ENCODE data around the gene FDPS.
A peak's percentile ranks its signal among the peaks of the same experiment; 100 is the strongest.
"Not testable (repeated sequence)": the region's sequence is repeated elsewhere in the genome, so short reads cannot be mapped to it uniquely, and the experiment has no call there.

The FDPS gene

DNA sequence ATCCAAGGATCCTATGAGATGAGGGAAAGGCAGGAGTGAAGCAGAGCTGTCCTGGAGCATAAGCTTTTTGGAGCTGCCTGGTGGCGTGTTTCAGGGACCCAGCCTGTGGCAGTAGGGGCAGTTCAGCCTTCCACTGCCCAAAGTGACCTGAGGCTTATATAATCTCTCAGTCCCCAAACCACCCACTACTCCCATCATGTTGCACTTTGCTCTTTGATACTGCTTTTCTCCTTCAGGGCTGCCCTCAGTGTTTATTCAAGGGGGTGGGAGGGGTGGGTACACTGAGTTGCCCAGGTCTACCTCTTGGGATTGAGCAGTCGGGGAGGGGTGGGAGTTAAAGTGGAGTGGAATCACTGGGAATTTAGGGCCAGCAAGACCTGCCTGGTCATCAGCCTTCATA, 22.1 kb upstream of the FDPS start:
- DNase-seq, result no peak

DNA sequence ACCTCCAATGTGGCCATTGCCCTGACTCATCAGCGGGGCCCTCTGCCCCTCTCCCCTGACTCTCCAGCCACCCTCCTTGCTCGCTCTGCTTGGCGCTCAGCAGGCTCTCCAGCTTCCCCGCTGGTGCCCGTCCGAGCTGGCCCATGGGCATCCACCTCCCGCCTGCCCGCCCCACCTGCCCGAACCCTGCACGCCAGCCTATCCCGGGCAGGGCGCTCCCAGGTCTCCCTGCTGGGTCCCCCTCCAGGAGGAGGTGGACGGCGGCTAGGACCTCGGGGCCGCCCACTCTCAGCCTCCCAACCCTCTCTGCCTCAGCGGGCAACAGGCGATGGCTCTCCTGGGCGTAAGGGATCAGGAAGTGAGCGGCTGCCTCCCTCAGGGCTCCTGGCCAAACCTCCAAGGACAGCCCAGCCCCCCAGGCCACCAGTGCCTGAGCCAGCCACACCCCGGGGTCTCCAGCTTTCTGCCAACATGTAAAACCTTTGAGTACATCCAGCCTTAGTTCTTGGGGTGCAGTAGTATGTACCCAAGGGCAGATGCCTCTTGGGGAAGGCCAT, 20.6 kb upstream of the FDPS start:
- no peak for DNase-seq

- not testable (repeated sequence) for DNase-seq
Observed at GRCh38 chr1:155291006-155291405, 17.7 kb upstream of the FDPS start.

GRCh38 chr1:155293086-155293749, 15.4 kb upstream of the FDPS start:
- DNase-seq, result no peak

DNA sequence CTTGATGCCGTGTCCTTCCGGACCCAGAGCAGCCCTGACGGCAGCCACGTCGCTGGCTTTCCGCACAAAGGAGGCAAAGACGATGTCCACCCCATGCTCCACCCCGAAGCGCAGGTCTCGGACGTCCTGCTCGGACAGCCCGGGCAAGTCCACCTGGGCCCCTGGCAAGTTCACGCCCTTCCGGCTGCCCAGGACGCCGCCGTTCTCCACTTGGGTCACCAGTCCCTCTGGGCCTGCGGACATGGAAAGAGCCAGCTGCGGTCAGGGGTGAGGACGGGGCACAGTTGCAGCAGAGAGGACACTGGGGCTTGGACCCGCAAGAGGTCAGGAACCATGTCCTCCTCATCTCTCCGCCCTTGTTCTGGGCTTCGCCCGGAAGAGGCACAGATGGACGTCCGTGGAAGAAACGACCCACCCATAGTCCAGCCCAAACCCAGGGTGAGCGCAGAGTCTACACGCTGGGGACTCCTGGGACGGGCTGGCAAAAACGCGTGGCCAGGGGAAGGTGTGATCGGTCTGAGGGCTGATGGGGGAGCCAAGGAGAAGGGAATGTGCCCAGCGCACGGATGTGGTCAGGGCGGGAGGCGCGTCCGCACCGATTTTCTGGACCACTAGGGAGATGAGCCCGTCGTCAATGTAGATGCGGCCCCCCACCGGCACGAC, 14.0 kb upstream of the FDPS start:
- DNase-seq, result no peak

GRCh38 chr1:155295183-155295941, 13.3 kb upstream of the FDPS start:
- DNase-seq, result no peak

DNA sequence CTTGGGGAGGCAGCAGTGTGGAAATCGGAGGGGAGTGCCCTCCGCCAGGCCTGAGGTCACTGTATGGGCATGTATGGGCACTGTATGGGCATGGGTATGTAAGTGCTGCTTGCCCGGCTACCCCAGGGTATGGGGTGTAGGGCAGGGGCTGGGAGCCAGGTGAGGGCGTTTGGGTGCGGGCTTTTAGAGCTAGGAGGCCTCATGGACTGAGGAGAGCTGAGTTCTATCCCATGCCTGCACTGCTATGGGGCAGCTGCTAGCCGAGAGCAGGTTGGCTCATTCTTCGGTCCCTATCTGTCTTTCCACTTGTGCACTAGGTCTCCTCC, 12.8 kb upstream of the FDPS start:
- no peak for DNase-seq

- DNase-seq, result no peak
Observed at GRCh38 chr1:155296661-155297060, 12.0 kb upstream of the FDPS start.

- no peak for DNase-seq
Observed at GRCh38 chr1:155297384-155297783, 11.3 kb upstream of the FDPS start.

DNA sequence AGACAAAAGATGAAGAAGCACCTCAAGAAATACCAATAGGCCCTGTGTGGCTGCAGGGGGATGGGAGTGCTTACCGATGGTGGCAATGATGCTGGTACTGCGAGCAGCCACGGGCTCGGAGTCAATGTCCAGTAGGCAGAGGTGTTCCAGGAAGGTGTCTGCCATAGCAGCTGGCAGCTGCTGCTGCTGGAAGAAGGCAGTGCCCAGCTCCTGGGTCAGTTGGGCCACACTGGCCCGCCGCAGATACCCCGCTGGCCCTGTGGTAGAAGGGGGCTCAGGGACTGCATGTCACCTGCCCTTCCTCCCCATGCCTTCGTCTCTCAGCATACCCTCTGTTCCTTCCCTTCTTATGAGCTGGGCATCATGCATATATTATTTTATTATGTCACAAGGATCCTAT, 8.6 kb upstream of the FDPS start:
- no peak for DNase-seq

DNA sequence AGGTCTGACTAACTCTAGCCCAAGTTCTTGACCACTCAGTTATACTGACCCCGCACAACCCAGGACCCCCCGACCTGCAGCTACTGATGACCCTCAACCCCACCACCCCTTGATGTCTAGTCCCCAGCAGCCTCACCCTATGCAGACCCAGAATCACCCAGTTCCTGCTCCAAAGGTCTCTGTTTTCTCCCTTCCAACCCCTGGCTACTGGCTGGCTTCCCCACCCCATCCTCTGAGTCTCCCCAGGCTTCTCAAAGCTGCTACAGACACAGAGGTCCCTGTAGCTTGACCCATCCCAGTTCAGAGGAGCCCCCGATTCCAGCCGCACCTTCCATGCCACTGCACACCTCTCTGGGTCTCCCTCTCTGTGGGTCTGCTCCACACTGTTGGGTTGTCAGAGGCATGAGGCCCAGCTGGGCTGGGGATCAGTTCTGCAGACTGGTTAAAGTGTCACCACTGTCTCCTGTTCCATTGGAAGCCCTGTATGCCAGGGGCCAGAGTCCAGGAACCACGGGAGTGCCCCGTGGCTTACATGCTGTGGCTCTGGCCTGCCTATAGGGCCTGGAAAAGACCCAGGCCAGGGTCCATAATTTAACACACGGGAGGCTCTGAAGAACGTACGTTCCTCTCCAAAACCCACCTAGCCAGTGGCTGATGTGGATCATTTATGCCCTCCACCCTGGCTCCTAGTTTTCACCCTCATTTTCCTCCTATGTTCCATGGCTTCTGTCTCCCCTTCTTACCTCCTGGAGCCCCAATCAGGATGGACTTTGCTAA, 7.9 kb upstream of the FDPS start:
- DNase-seq, result no peak

DNA sequence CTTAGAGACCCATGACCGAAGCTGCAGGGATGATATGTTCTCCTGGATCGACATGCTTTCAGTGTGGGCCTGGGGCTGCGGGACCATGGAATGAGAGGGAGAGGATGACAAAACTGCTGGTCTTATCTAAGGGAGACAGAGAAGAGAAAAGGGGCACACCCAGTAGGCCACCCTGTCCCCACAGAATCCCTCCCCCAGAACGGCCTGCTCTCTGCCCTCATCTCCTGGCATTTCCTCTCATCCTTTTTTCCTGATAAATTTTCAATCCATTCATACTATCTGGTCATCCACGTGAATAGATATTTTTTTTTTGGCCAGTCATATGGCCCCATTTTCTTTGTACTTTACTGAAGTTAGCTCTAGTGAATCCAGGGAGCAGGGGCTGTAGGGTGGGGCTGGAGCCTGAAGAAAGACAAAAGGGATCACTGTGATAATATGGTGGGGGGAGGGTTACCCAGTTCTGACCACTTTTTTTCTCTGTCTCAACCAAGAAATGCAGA, 7.3 kb upstream of the FDPS start, which contains the start of gene PKLR:
Gene PKLR (minus strand): TSS at position 97 of the 500 bp plus-strand sequence. CDS start 43 bp downstream, at position 54.
- no peak for DNase-seq

DNA sequence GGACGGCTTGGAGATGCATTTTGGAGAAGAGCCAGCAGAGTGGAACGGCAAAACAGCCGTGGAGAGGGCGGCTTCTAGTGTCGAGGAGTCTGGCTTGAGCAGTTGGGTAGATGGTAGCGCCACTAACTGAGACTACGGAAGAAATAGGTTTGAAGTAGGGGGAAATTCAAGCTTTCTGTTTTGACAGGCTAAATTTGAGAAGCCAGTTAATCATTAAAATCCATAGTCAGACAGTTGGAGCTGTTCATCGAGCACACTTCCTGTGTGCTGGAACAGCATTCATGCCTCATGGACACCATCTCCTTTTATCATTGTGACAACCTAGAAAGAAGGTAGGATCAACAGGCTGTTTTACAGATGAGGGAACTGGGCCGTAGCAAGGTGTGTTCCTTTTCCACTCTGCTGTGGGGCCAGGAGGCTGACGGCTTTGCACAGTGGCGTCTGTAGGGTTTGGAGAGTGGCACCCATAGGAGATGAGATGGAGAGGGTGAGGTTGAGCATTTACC, 4.1 kb upstream of the FDPS start:
- DNase-seq, result no peak

GRCh38 chr1:155305881-155306391, 2.7 kb upstream of the FDPS start:
- no peak for DNase-seq

- DNase-seq, result peak; percentile 45
Observed at GRCh38 chr1:155307247-155307740, 1.4 kb upstream of the FDPS start.

GRCh38 chr1:155309423-155310021, 856 bp downstream of the FDPS start:
- DNase-seq, result peak; percentile 28

DNA sequence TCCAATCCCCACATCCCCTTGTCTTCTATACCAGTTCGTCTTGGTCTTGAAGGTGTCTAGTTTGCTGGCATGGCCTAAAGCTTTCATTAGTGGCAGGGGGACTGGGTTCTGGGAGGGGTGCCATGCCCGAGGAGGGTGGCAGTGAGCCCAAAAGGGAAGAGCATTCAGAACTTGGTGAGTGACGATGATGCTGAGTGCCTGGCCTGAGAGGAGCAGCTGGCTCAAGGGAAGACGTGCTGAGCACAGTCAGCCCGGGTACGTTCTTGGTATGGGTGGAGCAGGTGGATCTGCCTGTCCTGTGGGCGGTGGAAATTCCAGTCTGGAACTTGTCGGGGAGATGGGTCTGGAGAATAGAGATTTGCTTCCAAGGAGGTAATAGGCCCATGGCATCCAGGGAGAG, 4.6 kb downstream of the FDPS start:
- DNase-seq, result no peak

DNA sequence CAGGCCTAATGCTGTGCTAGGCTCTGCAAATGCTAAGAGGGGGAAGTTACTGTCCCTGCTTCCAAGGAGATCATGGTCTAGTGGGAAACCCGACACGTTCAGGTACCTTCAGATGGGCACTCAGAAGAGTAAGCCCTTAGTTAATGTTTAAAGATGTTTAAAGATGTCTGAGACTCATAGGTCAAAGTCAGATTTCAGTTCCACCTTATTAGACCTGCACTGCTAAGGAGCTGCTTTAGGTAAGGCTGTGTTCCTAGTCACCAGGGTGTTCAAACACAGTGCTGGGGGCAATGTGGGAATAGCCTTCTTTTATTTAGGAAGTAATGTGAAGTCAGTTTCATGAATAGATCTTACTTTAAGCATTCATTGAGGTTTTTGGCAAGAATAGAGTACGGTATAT, 8.3 kb downstream of the FDPS start:
- no peak for DNase-seq

DNA sequence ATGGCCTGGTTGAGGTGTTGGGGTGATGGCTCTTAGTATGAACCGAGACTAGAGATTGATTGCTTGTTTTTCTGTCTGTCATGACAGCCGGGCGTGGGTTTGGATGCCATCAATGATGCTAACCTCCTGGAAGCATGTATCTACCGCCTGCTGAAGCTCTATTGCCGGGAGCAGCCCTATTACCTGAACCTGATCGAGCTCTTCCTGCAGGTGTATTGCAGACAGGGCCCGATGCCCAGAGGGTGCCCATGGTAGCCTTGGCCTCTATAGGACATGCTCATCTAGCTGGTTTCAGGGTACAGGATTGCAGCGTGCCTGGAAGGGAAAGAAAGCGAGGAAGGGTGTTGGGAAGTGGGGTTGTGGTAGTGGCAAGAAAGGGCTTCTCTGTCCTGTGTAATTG, 9.4 kb downstream of the FDPS start:
- no peak for DNase-seq

DNA sequence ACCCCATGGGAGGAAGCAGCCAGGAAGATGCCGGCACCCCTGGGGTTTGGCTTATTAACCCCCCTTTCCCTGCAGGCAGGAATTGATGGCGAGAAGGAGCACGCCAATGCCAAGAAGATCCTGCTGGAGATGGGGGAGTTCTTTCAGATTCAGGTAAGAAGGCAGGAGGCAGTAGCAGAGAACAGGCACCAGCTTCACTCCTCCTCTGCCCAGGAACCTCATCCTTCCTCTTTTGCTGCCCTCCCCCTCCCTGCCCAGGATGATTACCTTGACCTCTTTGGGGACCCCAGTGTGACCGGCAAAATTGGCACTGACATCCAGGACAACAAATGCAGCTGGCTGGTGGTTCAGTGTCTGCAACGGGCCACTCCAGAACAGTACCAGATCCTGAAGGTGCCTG, 10.9 kb downstream of the FDPS start:
- no peak for DNase-seq

GRCh38 chr1:155320252-155320651, 11.6 kb downstream of the FDPS start:
- no peak for DNase-seq

All from activated CD4-positive, alpha-beta T cell treated with anti-CD3 and anti-CD28 coated beads, Interleukin-10, Interleukin-2, amounts not matched to agents 100 ng/mL and 50 ng/mL, durations not matched to agents 16 hours and 8 hours (primary cell).